T follicular helper cell (primary cell): ENCODE data around the gene NDOR1.
"Not testable (repeated sequence)": the region's sequence is repeated elsewhere in the genome, so short reads cannot be mapped to it uniquely, and the experiment has no call there.

ENCODE experiments used
- DNase-seq: peaks from one replicate; pipeline ENCODE4 v3.0.0-alpha.2; 2020; ENCODE audit warnings: low read depth

Gene NDOR1

DNA sequence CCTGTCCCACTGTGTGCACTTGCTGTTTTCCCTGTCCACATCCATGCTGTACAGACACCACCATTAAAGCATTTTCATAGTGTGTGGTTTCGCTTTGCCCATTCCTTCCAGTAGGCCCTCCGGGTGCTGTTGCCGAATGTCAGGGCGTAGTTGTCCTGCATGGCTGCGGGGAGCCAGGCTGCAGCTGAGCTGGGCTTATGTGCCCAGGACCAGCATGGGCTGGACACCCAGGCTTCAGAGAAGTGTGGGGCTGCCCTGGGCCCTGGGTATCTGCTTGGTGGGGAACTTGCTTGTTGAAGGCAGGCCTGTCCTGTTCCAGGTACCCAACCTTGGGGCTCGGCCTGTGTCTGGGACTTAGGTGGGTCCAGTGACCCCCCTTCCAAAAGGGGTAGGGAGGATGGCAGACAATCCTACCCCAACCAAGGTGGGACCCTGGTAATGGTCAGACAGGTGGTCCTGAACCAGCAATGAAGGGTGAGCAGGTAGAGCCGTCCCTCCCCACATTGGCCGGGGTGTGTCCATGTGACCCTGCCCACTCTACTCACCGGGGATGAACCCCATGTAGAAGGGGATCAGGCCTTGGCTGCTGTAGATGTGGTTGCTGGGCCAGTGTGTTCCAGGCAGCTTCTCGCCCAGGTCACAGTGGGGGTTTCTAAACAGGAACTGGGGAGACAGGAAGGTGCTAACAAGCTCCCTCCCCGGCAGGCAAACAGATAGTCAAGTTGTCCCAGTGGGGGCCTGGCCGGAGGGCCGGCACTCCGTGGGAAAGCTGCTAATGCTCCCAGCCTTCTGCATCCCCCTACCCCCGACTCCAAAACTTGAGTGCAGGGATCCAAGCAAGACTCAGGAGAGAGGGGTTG, 38.4 kb downstream of the NDOR1 start:
- no peak for DNase-seq

- no peak for DNase-seq
Observed at GRCh38 chr9:137244486-137245449, 39.3 kb downstream of the NDOR1 start.

DNA sequence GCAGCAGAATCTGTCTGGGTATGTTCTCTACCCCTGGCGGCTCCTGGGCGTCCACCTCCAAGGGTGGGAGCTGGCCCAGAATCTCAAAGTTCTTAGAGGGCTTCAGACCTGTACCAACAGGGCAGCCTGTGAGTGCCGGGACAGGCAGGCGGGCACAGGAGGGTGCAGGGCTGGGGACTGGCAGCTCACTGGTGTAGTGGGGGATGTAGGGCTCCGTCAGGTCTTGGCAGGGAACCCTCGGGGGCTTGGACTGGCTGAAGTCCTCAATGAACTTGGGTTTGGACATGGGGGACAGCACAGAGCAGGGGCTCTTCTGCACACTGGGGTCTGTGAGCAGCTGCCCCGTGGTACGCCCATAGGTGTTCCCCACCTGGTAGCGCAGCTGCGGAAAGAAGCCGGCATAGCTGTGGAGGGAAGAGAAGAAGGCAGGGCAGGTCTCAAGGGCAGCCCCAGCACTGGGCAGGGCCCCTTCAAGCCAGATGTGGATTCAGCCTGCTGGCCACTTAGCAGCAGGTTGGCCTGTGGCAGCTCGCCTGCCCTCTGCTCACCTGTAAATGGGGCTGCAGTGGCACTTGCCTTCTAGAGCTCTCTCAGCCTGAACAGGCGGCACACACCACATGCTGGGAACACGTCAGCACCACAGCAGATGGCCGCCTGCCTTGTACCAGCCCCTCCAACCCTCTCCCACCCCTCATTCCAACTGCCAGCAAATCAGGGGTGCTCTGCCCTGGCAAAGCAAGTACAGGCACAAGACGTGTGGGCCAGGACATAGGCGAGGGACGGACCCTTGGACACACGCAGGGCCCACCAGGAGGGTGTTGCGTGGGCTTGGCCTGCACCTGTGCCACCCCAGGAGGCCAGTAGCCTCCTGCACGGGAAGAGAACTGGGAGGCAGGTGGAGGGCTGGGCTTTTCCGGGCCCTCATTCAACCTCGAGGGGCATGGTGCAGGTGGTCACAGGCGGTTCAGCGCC, 40.2 kb downstream of the NDOR1 start:
- no peak for DNase-seq

GRCh38 chr9:137247135-137247915, 41.8 kb downstream of the NDOR1 start:
- DNase-seq, result no peak

DNA sequence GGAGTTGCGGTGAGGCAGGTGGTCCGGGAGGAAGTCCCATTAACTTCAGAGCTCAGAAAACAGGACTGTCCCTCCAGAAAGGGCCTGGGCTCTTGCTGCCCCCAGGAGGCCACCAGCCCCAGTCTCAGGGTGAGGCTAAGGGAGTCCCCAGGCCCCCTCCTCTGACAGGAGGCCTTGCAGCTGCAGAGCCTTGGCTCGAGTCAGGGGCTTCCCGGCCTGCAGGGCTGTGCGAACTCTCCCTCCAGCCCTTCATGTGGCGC, 42.3 kb downstream of the NDOR1 start:
- DNase-seq, result no peak

DNA sequence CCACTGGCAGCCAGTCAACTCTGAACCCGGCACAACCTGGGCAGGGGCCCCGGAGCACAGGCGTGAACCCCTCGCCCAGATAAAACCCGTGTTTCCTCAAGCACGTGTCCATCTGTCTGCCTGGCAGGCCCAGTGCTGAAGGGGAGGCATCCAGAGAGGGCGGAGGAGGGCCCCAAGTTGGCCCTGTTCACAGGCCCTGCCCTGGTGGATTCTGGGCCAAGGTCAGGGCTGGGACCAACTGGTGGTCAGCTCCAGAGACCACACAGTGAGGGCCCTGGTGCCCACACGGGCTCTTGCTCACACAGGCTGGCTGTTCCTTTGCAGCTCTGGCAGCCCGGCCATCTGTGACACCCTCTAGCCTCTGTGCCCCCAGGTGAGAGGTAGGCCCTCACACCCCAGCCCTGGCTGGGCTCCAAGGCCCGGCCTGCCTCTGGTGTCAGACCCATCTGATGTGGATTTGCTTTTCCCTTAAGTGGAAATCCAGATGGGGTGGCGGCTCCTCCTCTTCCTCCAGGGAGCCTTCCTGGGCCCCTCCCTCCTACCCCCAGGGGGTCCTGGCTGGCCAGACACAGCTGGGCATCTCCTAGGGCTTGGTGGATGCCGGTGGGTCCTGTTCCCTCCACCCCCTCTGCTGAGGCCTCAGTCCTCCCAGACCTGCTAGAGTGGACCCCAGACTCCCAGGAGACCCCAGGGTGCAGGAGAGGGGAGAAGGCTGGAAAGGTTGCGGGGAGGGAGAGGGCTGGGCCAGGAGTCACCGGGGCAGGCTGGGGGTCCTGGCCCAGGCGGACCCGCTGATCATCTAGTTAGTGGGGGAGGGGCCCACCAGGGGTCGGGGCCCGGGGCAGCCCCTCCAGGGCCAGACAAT, 45.1 kb downstream of the NDOR1 start:
- no peak for DNase-seq

- no peak for DNase-seq
Observed at GRCh38 chr9:137251194-137251461, 45.6 kb downstream of the NDOR1 start, which contains the start of gene STPG3. STPG3 (plus strand) TSS chr9:137251286; CDS start chr9:137251287, 1 bp downstream.

GRCh38 chr9:137251490-137252268, 46.2 kb downstream of the NDOR1 start:
- DNase-seq, result no peak

DNA sequence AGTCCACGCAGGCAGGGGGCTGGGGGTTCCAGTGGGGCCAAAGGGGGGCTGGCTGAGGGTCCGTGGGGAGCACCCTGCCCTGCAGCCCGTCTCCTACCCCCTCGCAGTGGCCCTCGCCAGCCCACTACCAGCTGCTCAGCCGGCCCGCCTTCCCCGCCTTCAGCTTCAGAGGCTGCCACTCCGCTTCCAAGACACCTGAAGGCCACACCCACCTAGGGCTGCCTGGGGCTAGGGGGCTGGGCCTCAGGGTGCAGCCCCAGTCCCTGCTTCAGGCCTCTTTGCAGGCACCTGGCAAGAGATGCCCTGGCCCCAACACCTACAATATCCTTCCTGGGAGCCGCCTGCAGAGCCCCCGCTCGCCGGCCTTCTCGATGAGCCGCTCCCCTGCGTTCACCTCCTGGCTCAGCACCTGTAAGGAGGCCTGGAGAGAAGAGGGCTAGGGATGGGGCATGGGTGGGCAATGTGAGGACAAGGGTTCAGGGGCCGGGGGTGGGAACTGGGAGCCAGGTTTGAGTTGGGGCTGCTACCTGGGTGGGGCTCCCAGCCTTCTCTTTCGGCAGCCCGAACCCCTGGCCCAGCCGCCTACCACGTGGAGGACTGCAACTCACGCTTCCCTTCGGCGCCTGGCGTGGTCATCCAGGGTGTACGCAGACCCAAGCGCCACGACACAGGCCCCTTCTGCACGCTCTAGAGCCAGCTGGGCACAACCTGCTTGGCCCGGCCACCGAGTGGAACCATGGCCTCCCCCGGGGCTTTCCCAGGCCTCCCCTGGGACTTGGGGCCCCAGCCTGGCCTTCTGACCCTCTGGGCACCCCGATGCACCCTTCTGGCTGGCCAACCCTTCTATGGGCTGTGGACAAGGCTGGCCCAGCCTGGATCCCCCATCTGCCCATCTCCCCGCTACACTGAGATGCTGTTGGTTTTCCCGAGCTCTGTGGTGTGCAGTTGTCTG, 47.3 kb downstream of the NDOR1 start:
- DNase-seq, result no peak

DNA sequence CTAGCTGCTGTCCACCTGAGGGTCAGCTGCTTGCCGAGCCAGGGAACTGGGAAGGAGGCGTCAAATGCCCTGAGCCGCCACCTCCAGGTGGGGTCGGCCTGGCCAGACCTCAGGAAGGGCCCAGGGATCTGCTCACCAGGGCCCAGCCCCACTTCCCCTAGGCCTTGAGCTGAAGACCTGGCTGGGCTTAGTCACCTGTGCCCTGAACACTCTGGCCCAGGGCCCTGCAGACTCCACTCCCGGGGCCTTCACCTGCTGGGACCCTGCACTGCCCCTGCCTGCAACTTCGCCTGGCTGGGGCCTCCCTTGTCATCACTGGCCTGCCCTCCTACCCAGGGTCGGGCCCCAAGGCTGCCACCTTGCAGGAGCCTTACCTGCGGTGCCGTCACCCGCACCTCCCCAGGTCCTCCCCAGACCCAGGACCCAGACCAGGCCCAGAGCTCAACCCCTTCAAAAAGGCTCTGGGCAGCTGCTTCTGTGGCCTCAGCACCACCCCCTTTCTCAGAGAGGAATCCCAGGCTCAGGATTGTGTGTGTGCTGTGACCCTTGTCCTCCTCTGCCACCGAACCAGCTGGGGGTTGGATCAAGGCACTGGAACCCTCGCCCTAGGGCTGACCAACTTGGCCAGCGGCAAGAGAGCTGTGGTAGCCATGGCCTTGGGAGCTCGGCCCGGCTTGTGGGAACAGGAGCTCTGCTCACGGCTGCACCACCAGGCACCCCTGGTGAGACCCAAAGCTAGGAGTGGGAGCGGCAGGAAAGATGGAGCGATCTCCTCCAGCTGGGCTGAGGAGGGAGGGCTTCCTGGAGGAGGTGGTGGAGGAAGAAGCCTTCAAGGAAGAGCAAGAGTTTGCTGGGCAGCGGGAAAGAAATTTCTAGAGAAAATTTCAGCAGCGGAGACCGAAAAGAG, 48.5 kb downstream of the NDOR1 start:
- no peak for DNase-seq

GRCh38 chr9:137254624-137255447, 49.3 kb downstream of the NDOR1 start, which contains the start of gene NELFB:
NELFB (plus strand) TSS chr9:137255327.
- DNase-seq, result peak; percentile 93

DNA sequence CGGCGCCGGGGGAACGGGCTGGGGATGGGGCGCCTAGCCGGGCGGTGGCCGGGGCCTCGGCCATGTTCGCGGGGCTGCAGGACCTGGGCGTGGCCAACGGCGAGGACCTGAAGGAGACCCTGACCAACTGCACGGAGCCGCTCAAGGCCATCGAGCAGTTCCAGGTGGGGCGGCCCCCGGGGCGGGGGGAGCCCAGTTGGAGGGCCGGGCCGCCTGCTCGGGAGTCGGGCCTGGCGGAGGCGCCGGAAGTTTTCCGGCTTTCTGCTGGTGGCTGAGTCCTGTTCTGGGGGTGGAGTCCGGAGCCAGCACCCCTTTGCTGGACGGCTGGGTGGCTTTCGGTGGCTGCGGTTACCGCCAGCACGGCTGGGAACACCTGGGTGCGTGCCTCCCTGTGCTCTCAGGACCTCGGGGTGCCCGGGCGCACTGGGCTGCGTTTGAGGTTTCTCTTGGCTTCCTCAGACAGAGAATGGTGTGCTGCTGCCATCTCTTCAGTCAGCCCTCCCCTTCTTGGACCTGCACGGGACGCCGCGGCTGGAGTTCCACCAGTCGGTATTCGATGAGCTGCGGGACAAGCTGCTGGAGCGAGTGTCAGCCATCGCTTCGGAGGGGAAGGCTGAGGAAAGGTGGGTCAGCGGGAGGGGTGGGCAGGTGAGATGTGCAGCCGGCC, 50.1 kb downstream of the NDOR1 start:
- DNase-seq, result no peak

DNA sequence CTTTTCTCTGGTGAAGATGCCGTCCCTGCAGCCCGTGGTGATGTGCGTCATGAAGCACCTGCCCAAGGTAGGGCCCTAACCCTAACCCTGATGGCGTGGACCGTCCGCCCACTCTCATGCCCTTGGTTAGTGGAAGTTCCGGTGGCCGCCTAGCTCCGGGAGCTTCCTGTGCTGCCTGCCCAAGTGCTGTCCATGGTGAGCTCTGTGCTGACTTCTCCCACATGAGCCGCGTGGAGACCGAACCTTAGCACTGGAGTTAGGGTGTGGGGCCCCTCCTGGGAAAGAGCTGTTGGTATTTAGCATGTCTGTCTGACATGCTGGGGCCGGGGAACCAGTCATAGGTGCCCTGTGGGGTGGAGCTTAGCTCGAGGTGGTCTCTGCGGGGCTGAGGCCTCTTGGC, 50.9 kb downstream of the NDOR1 start:
- no peak for DNase-seq

- no peak for DNase-seq
Observed at GRCh38 chr9:137256856-137257255, 51.4 kb downstream of the NDOR1 start.

GRCh38 chr9:137262173-137262908, 56.8 kb downstream of the NDOR1 start:
- not testable (repeated sequence) for DNase-seq
